GM12878 (cell line): ENCODE results near the gene AGPAT2.

ENCODE experiments used
- CTCF ChIP-seq, 3 experiments: IDR thresholded peaks in 2 of 3; conservative IDR thresholded peaks in 1 of 3; 2 replicates each; pipeline ENCODE4 v1.5.1; 2011; ENCODE audit warnings: low read depth in 3 of 3, low read length in 3 of 3, mild to moderate bottlenecking in 3 of 3, control low read depth in 2 of 3, moderate library complexity in 2 of 3, inconsistent platforms in 1 of 3, mixed read lengths in 1 of 3; ENCODE audit not compliant: control insufficient read depth in 2 of 3, insufficient read depth in 1 of 3; ENCODE audit errors: extremely low read depth in 1 of 3
- EZH2 ChIP-seq: IDR thresholded peaks from 2 replicates; pipeline ENCODE4 v1.6.1; 2012; ENCODE audit warnings: low read depth, mild to moderate bottlenecking, control low read depth, inconsistent platforms, low read length, borderline replicate concordance; ENCODE audit not compliant: control insufficient read depth
- FOS ChIP-seq: IDR thresholded peaks from 3 replicates; pipeline ENCODE4 v1.6.1; 2011; ENCODE audit warnings: borderline replicate concordance; ENCODE audit not compliant: insufficient read length; ENCODE audit errors: extremely low read depth
- FOXM1 ChIP-seq: IDR thresholded peaks from 2 replicates; pipeline ENCODE4 v1.6.1; 2012; ENCODE audit warnings: low read depth, mild to moderate bottlenecking, inconsistent platforms, low read length, moderate library complexity
- GABPA ChIP-seq: IDR thresholded peaks from 2 replicates; pipeline ENCODE4 v1.6.1; 2014; ENCODE audit warnings: antibody characterized with exemption, low read depth, mild to moderate bottlenecking, inconsistent platforms
- KDM1A ChIP-seq: fragments of 200-600 bp; sonication (generic); IDR thresholded peaks from 2 replicates; pipeline ENCODE4 v1.6.1; 2016; ENCODE audit warnings: borderline replicate concordance
- NFXL1 ChIP-seq: fragments of 450-650 bp; IDR thresholded peaks from 2 replicates; pipeline ENCODE4 v1.6.1; 2017; ENCODE audit warnings: antibody characterized with exemption, mild to moderate bottlenecking, borderline replicate concordance
- POLR2A ChIP-seq: IDR thresholded peaks from 2 replicates; pipeline ENCODE4 v1.6.1; 2011; ENCODE audit warnings: low read depth, mild to moderate bottlenecking, low read length
- POLR2AphosphoS2 ChIP-seq: IDR thresholded peaks from 2 replicates; pipeline ENCODE4 v1.6.1; 2011; ENCODE audit warnings: low read depth, mild to moderate bottlenecking, low read length, improper control_type of control experiment, moderate library complexity
- RELA ChIP-seq: fragments of 450-650 bp; IDR thresholded peaks from 2 replicates; pipeline ENCODE4 v1.8.0; 2014; ENCODE audit warnings: borderline replicate concordance; ENCODE audit not compliant: partially characterized antibody
- SMC3 ChIP-seq: IDR thresholded peaks from 2 replicates; pipeline ENCODE4 v1.6.1; 2011; ENCODE audit warnings: low read length, improper control_type of control experiment, borderline replicate concordance
- SUZ12 ChIP-seq: fragments of 200-600 bp; sonication (generic); IDR thresholded peaks from one replicate; pipeline ENCODE4 v1.6.1; 2018; ENCODE audit warnings: antibody characterized with exemption, mild to moderate bottlenecking; ENCODE audit not compliant: unreplicated experiment
- ZBED1 ChIP-seq: IDR thresholded peaks from 2 replicates; pipeline ENCODE4 v1.6.1; 2016; ENCODE audit warnings: borderline replicate concordance
- ZNF384 ChIP-seq: IDR thresholded peaks from 2 replicates; pipeline ENCODE4 v1.6.1; 2012; ENCODE audit warnings: low read depth, mild to moderate bottlenecking, low read length, improper control_type of control experiment, borderline replicate concordance

- TF ChIP-seq FOXM1 (no peak), ZBED1 (no peak), CTCF (IDR thresholded peaks at IDR 0.05 in 2 of 3, conservative IDR thresholded peaks at IDR 0.05 in 1 of 3; ENCODE audit: control insufficient read depth in 2 of 3, extremely low read depth in 1 of 3, insufficient read depth in 1 of 3, low read depth in 3 of 3, low read length in 3 of 3) (no peak), EZH2 (no peak), GABPA (no peak), ZNF384 (no peak), POLR2AphosphoS2 (no peak), SUZ12 (no peak), RELA (no peak), FOS (no peak), KDM1A (no peak), POLR2A (no peak), SMC3 (no peak), NFXL1 (no peak)
These were observed 46.8 kb downstream of the AGPAT2 start for GRCh38 chr9:136640171-136641111.
